HepG2 (cell line): ENCODE results near the gene SULT2B1. TPM values are rescaled to one million over a fixed set of nuclear protein-coding genes. Genes with fewer than 3 reads are reported as not detected.
A peak's percentile ranks its signal among the peaks of the same experiment; 100 is the strongest.

Experiments
- ATAC-seq: fragments of 200-7000 bp; cut with Tn5 transposase; 3 replicates; pipeline ENCODE4 v1.9.1; 2020; ENCODE audit warnings: mild to moderate bottlenecking, moderate library complexity
- BruUV-seq: library from RNA; stranded (reverse); fragments of 400-500 nt; replicated peaks from 2 replicates; lab custom pipeline; 2021; lab: Mats Ljungman, UMichigan
- CTCF ChIA-PET: fragments of 300-600 bp; formaldehyde crosslinking; extraction: SDS; loops from one replicate; lab custom pipeline; 2021; ENCODE audit warnings: low total read pairs, inconsistent platforms, low intra/inter-chr PET ratio; lab: Yijun Ruan, JAX
- POLR2A ChIA-PET: fragments of 350-600 bp; sonication (Branson Sonifier 250); formaldehyde crosslinking; loops from one replicate; lab custom pipeline; 2020; ENCODE audit warnings: antibody characterized with exemption, inconsistent platforms; lab: Yijun Ruan, JAX
- DNase-seq: peaks from one replicate; pipeline ENCODE4 v3.0.0-alpha.2; 2015; ENCODE audit warnings: low spot score
- FAIRE-seq: peaks from 3 replicates; lab custom pipeline; 2011; peaks lifted over from hg19 to GRCh38; lab: Jason Lieb, UNC
- H2AFZ ChIP-seq: one replicate; pipeline ENCODE4 v1.6.1; 2011; ENCODE audit warnings: low read length, inconsistent platforms
- H3K27ac ChIP-seq: fragments of 300-600 bp; 3 replicates; pipeline ENCODE4 v1.8.0; 2011; ENCODE audit warnings: mixed run types, mild to moderate bottlenecking, mixed read lengths, low read length, inconsistent platforms; ENCODE audit not compliant: insufficient read depth; ENCODE audit errors: extremely low read length
- H3K27me3 ChIP-seq, 2 experiments: fragments of 200-600 bp in 1 of 2; 2 replicates in 1 of 2; 3 replicates in 1 of 2; pipeline versions ENCODE4 v1.6.0 to v1.8.0; 2011; ENCODE audit warnings: low read length in 2 of 2, mild to moderate bottlenecking in 2 of 2, moderate library complexity in 2 of 2, inconsistent platforms in 1 of 2; ENCODE audit not compliant: insufficient read depth in 2 of 2, control insufficient read depth in 1 of 2
- H3K36me3 ChIP-seq, 2 experiments: fragments of 200-600 bp in 1 of 2; replicated peaks in 1 of 2; 2 replicates in 1 of 2; 3 replicates in 1 of 2; pipeline versions ENCODE4 v1.5.1 to v1.8.0; 2011; ENCODE audit warnings: low read length in 2 of 2, inconsistent platforms in 1 of 2; ENCODE audit not compliant: insufficient read depth in 2 of 2, control insufficient read depth in 1 of 2
- H3K4me1 ChIP-seq: 2 replicates; pipeline ENCODE4 v1.5.1; 2012; ENCODE audit warnings: low read length, inconsistent platforms; ENCODE audit not compliant: insufficient read depth
- H3K4me2 ChIP-seq: 2 replicates; pipeline ENCODE4 v1.6.0; 2011; ENCODE audit warnings: low read depth, low read length, inconsistent platforms
- H3K4me3 ChIP-seq, 3 experiments: fragments of 200-600 bp in 1 of 3; sonication (generic), shearing (Covaris generic) in 1 of 3; replicated peaks in 1 of 3; 2 replicates each; pipeline ENCODE4 v1.5.1; 2011 to 2016; ENCODE audit warnings: low read length in 3 of 3, inconsistent platforms in 2 of 3, low read depth in 2 of 3, mild to moderate bottlenecking in 2 of 3, control low read depth in 1 of 3, mixed read lengths in 1 of 3; ENCODE audit not compliant: insufficient read depth in 1 of 3
- H3K79me2 ChIP-seq: one replicate; pipeline ENCODE4 v1.6.1; 2011; ENCODE audit warnings: low read length, inconsistent platforms; ENCODE audit not compliant: insufficient read depth
- H3K9ac ChIP-seq: 2 replicates; pipeline ENCODE4 v1.6.0; 2011; ENCODE audit warnings: mild to moderate bottlenecking, low read depth, low read length, inconsistent platforms; ENCODE audit not compliant: insufficient read depth
- H3K9me3 ChIP-seq: 2 replicates; pipeline ENCODE4 v1.5.1; 2012; ENCODE audit warnings: mild to moderate bottlenecking, low read length
- H4K20me1 ChIP-seq: 2 replicates; pipeline ENCODE4 v1.6.0; 2011; ENCODE audit warnings: inconsistent platforms, mild to moderate bottlenecking, low read length, moderate library complexity; ENCODE audit not compliant: insufficient read depth
- ADNP ChIP-seq: sonication (generic); formaldehyde crosslinking; IDR thresholded peaks from 2 replicates; pipeline ENCODE4 v1.4.0; 2020; ENCODE audit warnings: missing genetic modification reagents
- CSRNP2 ChIP-seq: sonication (generic); formaldehyde crosslinking; conservative IDR thresholded peaks from 2 replicates; pipeline ENCODE4 v1.8.0; 2022; ENCODE audit warnings: low read depth, missing genetic modification reagents
- FOSL2 ChIP-seq: sonication (generic); formaldehyde crosslinking; IDR thresholded peaks from 2 replicates; pipeline ENCODE4 v1.4.0; 2020; ENCODE audit warnings: missing genetic modification reagents
- NCOA2 ChIP-seq: sonication (generic); formaldehyde crosslinking; IDR thresholded peaks from 2 replicates; pipeline ENCODE4 v1.8.0; 2022; ENCODE audit warnings: inconsistent platforms
- PRDM4 ChIP-seq: sonication (generic); formaldehyde crosslinking; IDR thresholded peaks from 2 replicates; pipeline ENCODE4 v1.9.0; 2021; ENCODE audit warnings: missing genetic modification reagents, borderline replicate concordance
- ZFP36L1 ChIP-seq: sonication (generic); formaldehyde crosslinking; IDR thresholded peaks from 2 replicates; pipeline ENCODE4 v1.8.0; 2022; ENCODE audit warnings: mild to moderate bottlenecking, missing genetic modification reagents, moderate library complexity
- ZNF10 ChIP-seq: sonication (generic); formaldehyde crosslinking; IDR thresholded peaks from 2 replicates; pipeline ENCODE4 v1.4.0; 2020; ENCODE audit warnings: mild to moderate bottlenecking, low read depth, missing genetic modification reagents, borderline replicate concordance
- WGBS: methylation state at CpG from one replicate; pipeline ENCODE4 v1.1.6; 2017; ENCODE audit warnings: low lambda C conversion rate; 5-methylcytosine and 5-hydroxymethylcytosine counted together
- in situ Hi-C: cut with HindIII; loops from 2 replicates; pipeline ENCODE4 v1.10.0; 2017; ENCODE audit warnings: low pct_unique_long_range_greater_than_20kb; ENCODE audit not compliant: extremely low pct_ligation_motif_present
- intact Hi-C: fragments of 100-400 bp; cut with micrococcal nuclease; formaldehyde crosslinking; loops from one replicate; pipeline ENCODE4 v1.10.0; 2022; ENCODE audit not compliant: unreplicated experiment
- polyA plus RNA-seq, 8 experiments: library from polyadenylated mRNA; depleted of rRNA in 3 of 8; stranded (reverse) in 7 of 8; unstranded in 1 of 8; fragments of >200 nt; fragmentation: Illumina TruSeq in 4 of 8; extraction: Trizol in 4 of 8; gene quantifications; 2 replicates each; pipeline versions ENCODE4 v1.2.1 to v1.2.3, GENCODE V29; 2011 to 2016; ENCODE audit warnings: low read depth in 4 of 8, missing spikeins in 1 of 8, mixed read lengths in 1 of 8; ENCODE audit not compliant: insufficient read depth in 1 of 8
- total RNA-seq, 5 experiments: library from RNA; depleted of rRNA; stranded (reverse); fragments of >200 nt; fragmentation: Illumina TruSeq; extraction: Trizol; gene quantifications; 2 replicates each; pipeline ENCODE4 v1.2.3, GENCODE V29; 2016; ENCODE audit warnings: low read depth in 1 of 5
- TF ChIP-seq, protein P1 (sequence below): sonication (generic); formaldehyde crosslinking; IDR thresholded peaks from 2 replicates; pipeline ENCODE4 v1.8.0; 2022; ENCODE audit warnings: mild to moderate bottlenecking, missing genetic modification reagents; ENCODE audit not compliant: insufficient replicate concordance
- TF ChIP-seq, protein P2 (sequence below): sonication (generic); formaldehyde crosslinking; IDR thresholded peaks from 2 replicates; pipeline ENCODE4 v1.5.0; 2020; ENCODE audit warnings: mild to moderate bottlenecking, missing genetic modification reagents, borderline replicate concordance
- TF ChIP-seq, protein P3 (sequence below): sonication (generic); formaldehyde crosslinking; IDR thresholded peaks from 2 replicates; pipeline ENCODE4 v1.4.0; 2020; ENCODE audit warnings: missing genetic modification reagents

SULT2B1 gene
- total and polyA plus RNA-seq, 2 of the 13 experiments (the other 11 are each of a cell fraction or from before 2014, with no cell fraction given), result 0.13 TPM; not detected in 1

DNA sequence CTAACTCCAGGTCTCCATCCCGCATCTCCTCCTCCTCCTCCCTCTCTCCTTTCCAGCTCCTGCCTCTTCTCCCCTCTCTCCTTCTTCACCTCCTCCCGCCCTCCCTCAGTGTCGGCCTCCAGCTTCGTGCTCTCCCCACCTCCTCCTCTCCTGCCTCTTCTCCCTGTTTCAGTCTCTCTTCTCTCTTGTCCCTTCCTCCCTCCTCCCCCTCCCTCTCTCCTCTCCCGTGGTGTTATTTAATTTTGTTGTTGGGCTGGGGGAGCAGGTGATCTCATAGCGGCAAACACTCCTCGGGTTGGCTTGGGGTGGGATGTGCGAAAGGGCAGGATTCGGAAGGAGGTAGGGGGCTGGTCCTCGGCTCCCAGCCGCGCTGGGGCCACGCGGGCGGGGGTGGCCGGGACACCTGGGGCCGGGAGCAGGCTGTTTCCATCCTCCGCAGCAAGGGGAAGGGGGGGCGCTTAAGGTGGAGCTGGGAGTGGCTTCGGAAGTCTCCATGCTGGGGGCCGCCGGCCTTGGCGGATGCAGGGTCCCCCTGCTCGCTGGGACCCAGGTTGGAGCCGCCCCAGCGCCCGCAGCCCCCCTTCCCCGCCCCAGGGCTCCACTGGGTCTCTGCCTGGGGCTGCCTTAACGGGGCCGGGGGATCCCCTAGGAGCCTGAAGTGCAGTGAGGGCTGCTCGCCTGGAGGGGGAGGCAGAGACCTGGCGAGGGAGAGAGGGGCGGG is 94.2 kb downstream of the SULT2B1 start, which contains the start of gene CA11:
Gene CA11, minus strand, starts transcription at position 187 of the 721 bp plus-strand sequence. CDS start 555 bp downstream, outside the sequence.
- no peaks in the 10 kb centered on the region for H3K79me2 ChIP-seq
- intact Hi-C loops, result loop anchor here (2.0 kb wide), 1 partner anchor 35 kb away; no protein-coding TSS in a partner anchor
- peak within 1 kb of the TSS; percentile 86 for H2AFZ ChIP-seq
- BruUV-seq, result no TSS peak
- CTCF ChIA-PET, result interaction anchor here (0.7 to 1.6 kb wide), 4 partner anchors 9 to 189 kb away, joined by 3 to 10 read pairs (median 5); partner anchors contain the start of gene DBP
- ATAC-seq (peak; percentile 92), DNase-seq (peak; percentile 70), FAIRE-seq (no peak)
- peaks cover 0 to 1% of the 10 kb centered on the region in 2 experiments; a peak in 2 of 5 replicates for H3K27me3 ChIP-seq
- H3K4me3 ChIP-seq, result peak within 1 kb of the TSS; percentile 52 to 69 (median 59)
- WGBS, result 1% methylated on average over 26 of the region's 33 CpGs
- peak within 1 kb of the TSS; percentile 52 for H3K9ac ChIP-seq
- peaks cover 18% of the 10 kb centered on the region for H3K4me1 ChIP-seq
- H3K9me3 ChIP-seq, result no peaks in the 10 kb centered on the region
- H3K36me3 ChIP-seq, result no peaks in the 10 kb centered on the region
- no peak within 1 kb of the TSS for H3K27ac ChIP-seq
- in situ Hi-C loops, result loop anchor here (5.0 kb wide), 2 partner anchors 141 to 196 kb away; no protein-coding TSS in a partner anchor
- H3K4me2 ChIP-seq, result peak within 1 kb of the TSS; percentile 88
- H4K20me1 ChIP-seq, result no peaks in the 10 kb centered on the region
- POLR2A ChIA-PET, result interaction anchor here (1.2 to 3.4 kb wide), 8 partner anchors 9 to 161 kb away, joined by 3 to 16 read pairs (median 4); partner anchors contain the start of genes DBP, RPL18 and SPHK2
- no peak for TF ChIP-seq CSRNP2 (CRISPR knock-in tag)
- TF ChIP-seq ZFP36L1, result no peak
- TF ChIP-seq, protein P1, sequence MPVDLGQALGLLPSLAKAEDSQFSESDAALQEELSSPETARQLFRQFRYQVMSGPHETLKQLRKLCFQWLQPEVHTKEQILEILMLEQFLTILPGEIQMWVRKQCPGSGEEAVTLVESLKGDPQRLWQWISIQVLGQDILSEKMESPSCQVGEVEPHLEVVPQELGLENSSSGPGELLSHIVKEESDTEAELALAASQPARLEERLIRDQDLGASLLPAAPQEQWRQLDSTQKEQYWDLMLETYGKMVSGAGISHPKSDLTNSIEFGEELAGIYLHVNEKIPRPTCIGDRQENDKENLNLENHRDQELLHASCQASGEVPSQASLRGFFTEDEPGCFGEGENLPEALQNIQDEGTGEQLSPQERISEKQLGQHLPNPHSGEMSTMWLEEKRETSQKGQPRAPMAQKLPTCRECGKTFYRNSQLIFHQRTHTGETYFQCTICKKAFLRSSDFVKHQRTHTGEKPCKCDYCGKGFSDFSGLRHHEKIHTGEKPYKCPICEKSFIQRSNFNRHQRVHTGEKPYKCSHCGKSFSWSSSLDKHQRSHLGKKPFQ, result no peak
- TF ChIP-seq, protein P2, sequence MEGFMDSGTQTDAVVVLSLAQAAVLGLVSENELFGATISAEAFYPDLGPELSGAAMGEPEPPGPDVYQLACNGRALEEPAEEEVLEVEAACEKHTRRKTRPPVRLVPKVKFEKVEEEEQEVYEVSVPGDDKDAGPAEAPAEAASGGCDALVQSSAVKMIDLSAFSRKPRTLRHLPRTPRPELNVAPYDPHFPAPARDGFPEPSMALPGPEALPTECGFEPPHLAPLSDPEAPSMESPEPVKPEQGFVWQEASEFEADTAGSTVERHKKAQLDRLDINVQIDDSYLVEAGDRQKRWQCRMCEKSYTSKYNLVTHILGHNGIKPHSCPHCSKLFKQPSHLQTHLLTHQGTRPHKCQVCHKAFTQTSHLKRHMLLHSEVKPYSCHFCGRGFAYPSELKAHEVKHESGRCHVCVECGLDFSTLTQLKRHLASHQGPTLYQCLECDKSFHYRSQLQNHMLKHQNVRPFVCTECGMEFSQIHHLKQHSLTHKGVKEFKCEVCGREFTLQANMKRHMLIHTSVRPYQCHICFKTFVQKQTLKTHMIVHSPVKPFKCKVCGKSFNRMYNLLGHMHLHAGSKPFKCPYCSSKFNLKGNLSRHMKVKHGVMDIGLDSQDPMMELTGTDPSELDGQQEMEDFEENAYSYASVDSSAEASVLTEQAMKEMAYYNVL (CRISPR knock-in tag), result peak; percentile 46; the same call in 1 of the 2 replicates
- no peak for TF ChIP-seq ADNP (CRISPR knock-in tag)
- TF ChIP-seq NCOA2 (CRISPR knock-in tag), result no peak
- TF ChIP-seq PRDM4 (CRISPR knock-in tag), result no peak
- TF ChIP-seq ZNF10 (CRISPR knock-in tag), result no peak
- TF ChIP-seq, protein P3, sequence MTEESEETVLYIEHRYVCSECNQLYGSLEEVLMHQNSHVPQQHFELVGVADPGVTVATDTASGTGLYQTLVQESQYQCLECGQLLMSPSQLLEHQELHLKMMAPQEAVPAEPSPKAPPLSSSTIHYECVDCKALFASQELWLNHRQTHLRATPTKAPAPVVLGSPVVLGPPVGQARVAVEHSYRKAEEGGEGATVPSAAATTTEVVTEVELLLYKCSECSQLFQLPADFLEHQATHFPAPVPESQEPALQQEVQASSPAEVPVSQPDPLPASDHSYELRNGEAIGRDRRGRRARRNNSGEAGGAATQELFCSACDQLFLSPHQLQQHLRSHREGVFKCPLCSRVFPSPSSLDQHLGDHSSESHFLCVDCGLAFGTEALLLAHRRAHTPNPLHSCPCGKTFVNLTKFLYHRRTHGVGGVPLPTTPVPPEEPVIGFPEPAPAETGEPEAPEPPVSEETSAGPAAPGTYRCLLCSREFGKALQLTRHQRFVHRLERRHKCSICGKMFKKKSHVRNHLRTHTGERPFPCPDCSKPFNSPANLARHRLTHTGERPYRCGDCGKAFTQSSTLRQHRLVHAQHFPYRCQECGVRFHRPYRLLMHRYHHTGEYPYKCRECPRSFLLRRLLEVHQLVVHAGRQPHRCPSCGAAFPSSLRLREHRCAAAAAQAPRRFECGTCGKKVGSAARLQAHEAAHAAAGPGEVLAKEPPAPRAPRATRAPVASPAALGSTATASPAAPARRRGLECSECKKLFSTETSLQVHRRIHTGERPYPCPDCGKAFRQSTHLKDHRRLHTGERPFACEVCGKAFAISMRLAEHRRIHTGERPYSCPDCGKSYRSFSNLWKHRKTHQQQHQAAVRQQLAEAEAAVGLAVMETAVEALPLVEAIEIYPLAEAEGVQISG (CRISPR knock-in tag), result peak; percentile 71
- TF ChIP-seq FOSL2 (CRISPR knock-in tag), result peak; percentile 54; the same call in 1 of the 2 replicates
